ENCODE measurements around the gene MAP2. TPM values are rescaled to one million over a fixed set of nuclear protein-coding genes. Genes with fewer than 3 reads are reported as not detected.

Gene MAP2
- total and polyA plus RNA-seq, 2 donors (not counting 3 experiments of a cell fraction or from before 2014, with no cell fraction given): 19.4 to 46.1 TPM

DNA sequence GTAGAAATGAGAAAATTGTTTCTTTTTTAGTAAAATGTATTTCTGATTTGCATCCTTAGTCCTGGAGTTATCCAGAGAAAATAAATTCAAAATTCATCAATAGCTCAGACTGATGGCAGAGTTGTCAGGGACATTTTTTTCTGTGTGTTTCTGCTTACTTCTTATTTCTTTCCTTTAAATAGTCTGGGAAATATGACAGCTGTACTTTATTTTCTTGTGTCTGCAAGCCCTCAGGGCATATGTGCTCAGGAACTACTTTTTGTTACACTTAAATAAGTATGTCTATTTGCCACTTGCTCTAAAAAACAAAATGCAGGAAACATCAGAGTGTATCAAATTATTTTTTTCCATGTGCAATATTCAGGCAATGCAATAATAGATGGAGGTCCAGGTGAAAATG lies 221.0 kb downstream of the MAP2 start:
- intact Hi-C loops (cut with micrococcal nuclease): no loop called here
- no peak overlapping the region for H2AFZ ChIP-seq (ENCODE audit: low read depth, low read length)
- no peaks in the 10 kb centered on the region for H4K20me1 ChIP-seq (replicated peaks; ENCODE audit: control insufficient read depth, extremely low read depth, insufficient read depth, low read length)
- no peaks in the 10 kb centered on the region for H3K36me3 ChIP-seq (ENCODE audit: control insufficient read depth in 2 of 2, extremely low read depth in 1 of 2, insufficient read depth in 2 of 2, low read length in 2 of 2)
- no peak overlapping the region for H3K4me2 ChIP-seq (ENCODE audit: insufficient read depth, low read length)
- no peaks in the 10 kb centered on the region for H3K79me2 ChIP-seq (ENCODE audit: control insufficient read depth, insufficient read depth, low read length)
- dilution Hi-C loops (cut with MboI; ENCODE audit: extremely low pct_ligation_motif_present, low sequenced_read_pairs): no loop called here
- H3K4me1 ChIP-seq (ENCODE audit: control insufficient read depth, extremely low read depth, insufficient read depth, low read length): peaks cover 10% of the 10 kb centered on the region
- no peak for DNase-seq (ENCODE audit: low read depth, low spot score)
- no peak for FAIRE-seq
- ChIA-PET POLR2A (no interaction called here), CTCF (no interaction called here)
- no peak overlapping the region for H3K4me3 ChIP-seq (replicated peaks in 1 of 3; ENCODE audit: insufficient read depth in 1 of 3, low read depth in 1 of 3, low read length in 3 of 3)
- no peaks in the 10 kb centered on the region for H3K27me3 ChIP-seq (ENCODE audit: control insufficient read depth in 2 of 2, insufficient read depth in 2 of 2, low read length in 2 of 2)
- H3K9me3 ChIP-seq (replicated peaks; ENCODE audit: control insufficient read depth, insufficient read depth, low read length): no peaks in the 10 kb centered on the region
- TF ChIP-seq, protein P1, sequence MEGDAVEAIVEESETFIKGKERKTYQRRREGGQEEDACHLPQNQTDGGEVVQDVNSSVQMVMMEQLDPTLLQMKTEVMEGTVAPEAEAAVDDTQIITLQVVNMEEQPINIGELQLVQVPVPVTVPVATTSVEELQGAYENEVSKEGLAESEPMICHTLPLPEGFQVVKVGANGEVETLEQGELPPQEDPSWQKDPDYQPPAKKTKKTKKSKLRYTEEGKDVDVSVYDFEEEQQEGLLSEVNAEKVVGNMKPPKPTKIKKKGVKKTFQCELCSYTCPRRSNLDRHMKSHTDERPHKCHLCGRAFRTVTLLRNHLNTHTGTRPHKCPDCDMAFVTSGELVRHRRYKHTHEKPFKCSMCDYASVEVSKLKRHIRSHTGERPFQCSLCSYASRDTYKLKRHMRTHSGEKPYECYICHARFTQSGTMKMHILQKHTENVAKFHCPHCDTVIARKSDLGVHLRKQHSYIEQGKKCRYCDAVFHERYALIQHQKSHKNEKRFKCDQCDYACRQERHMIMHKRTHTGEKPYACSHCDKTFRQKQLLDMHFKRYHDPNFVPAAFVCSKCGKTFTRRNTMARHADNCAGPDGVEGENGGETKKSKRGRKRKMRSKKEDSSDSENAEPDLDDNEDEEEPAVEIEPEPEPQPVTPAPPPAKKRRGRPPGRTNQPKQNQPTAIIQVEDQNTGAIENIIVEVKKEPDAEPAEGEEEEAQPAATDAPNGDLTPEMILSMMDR (IDR thresholded peaks at IDR 0.05; ENCODE audit: extremely low read depth in 1 of 2, insufficient read depth in 1 of 2, low read depth in 1 of 2, low read length in 2 of 2): no peak
- no peak for TF ChIP-seq GATA2 (IDR thresholded peaks at IDR 0.05; ENCODE audit: insufficient read depth, insufficient read length, low read depth, low read length)
- TF ChIP-seq EZH2 (IDR thresholded peaks at IDR 0.05; ENCODE audit: borderline replicate concordance, low read depth, low read length, severe bottlenecking): no peak
- TF ChIP-seq, protein P2, sequence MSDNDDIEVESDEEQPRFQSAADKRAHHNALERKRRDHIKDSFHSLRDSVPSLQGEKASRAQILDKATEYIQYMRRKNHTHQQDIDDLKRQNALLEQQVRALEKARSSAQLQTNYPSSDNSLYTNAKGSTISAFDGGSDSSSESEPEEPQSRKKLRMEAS (IDR thresholded peaks at IDR 0.05; ENCODE audit: insufficient read depth, insufficient read length): no peak
- TF ChIP-seq POLR2A (IDR thresholded peaks at IDR 0.05; ENCODE audit: low read depth, low read length): no peak
- no peak for TF ChIP-seq FOS (IDR thresholded peaks at IDR 0.05; ENCODE audit: borderline replicate concordance, insufficient read depth, low read length)
- TF ChIP-seq JUN (IDR thresholded peaks at IDR 0.05; ENCODE audit: borderline replicate concordance, insufficient read depth, insufficient read length, low read depth): no peak
- no peak for TF ChIP-seq MYC (IDR thresholded peaks at IDR 0.05; ENCODE audit: low read depth, low read length)
- TF ChIP-seq POLR2AphosphoS5 (IDR thresholded peaks at IDR 0.05; ENCODE audit: insufficient read depth, low read depth, low read length): no peak
- no TSS peak for BruUV-seq (replicated peaks)
- no peak overlapping the region for H3K27ac ChIP-seq (ENCODE audit: insufficient read depth, low read depth, low read length)
- no peak overlapping the region for H3K9ac ChIP-seq (replicated peaks; ENCODE audit: extremely low read depth, insufficient read depth, low read length)
- H3K9me1 ChIP-seq (replicated peaks; ENCODE audit: control insufficient read depth, extremely low read depth, insufficient read depth, low read length): no peaks in the 10 kb centered on the region

All from endothelial cell of umbilical vein (primary cell).